ENCODE data around the gene RNF217. TPM values are rescaled to one million over a fixed set of nuclear protein-coding genes. Genes with fewer than 3 reads are reported as not detected.

Gene RNF217
- total and polyA plus RNA-seq, 2 of the 8 experiments (the other 6 are each of a cell fraction or from before 2014, with no cell fraction given) = 2.0 to 8.9 TPM

- H2AFZ ChIP-seq (ENCODE audit: low read length) = no peak overlapping the region
- no peak overlapping the region for H2BK120ac ChIP-seq (replicated peaks; ENCODE audit: low read depth, low read length)
- no peaks in the 10 kb centered on the region for H3K79me1 ChIP-seq (ENCODE audit: low read depth, low read length)
- no peak overlapping the region for H4K91ac ChIP-seq (replicated peaks; ENCODE audit: insufficient read length, low read length)
- H3K23ac ChIP-seq (ENCODE audit: insufficient read length) = no peak overlapping the region
- no peaks in the 10 kb centered on the region for H3K9me3 ChIP-seq (ENCODE audit: insufficient read depth in 2 of 2, low read depth in 1 of 2, low read length in 1 of 2)
- no peak overlapping the region for H2BK15ac ChIP-seq (ENCODE audit: low read length)
- no peak overlapping the region for H3K4ac ChIP-seq (replicated peaks; ENCODE audit: insufficient read length, low read depth, low read length)
- H3K27me3 ChIP-seq (replicated peaks in 1 of 4; ENCODE audit: control insufficient read depth in 3 of 4, extremely low read depth in 1 of 4, insufficient read depth in 3 of 4, low read length in 3 of 4) = peaks cover 0 to 1% (median 0%) of the 10 kb centered on the region in 4 experiments; a peak in 2 of 7 replicates
- H4K20me1 ChIP-seq (replicated peaks in 1 of 2; ENCODE audit: control insufficient read depth in 1 of 2, insufficient read depth in 2 of 2, low read length in 2 of 2) = no peaks in the 10 kb centered on the region
- 89% methylated on average over 6 of the region's 6 CpGs; no CpG with 5 or more reads in 1 of the 2 experiments for WGBS, 2 experiments (ENCODE audit: extremely low coverage in 1 of 2, insufficient coverage in 1 of 2, insufficient read length in 1 of 2, insufficient replicate concordance in 2 of 2, low coverage in 1 of 2, low lambda C conversion rate in 2 of 2, missing lambda C conversion rate in 1 of 2)
- H4K5ac ChIP-seq (ENCODE audit: insufficient read length, low read depth, low read length) = no peak overlapping the region
- 0 out of 2 replicates have a peak, but pooled peaks cover 2% of the 10 kb centered on the region for H3K23me2 ChIP-seq (ENCODE audit: low read depth, low read length)
- H2AK5ac ChIP-seq (ENCODE audit: low read depth, low read length) = no peak overlapping the region
- H3K14ac ChIP-seq (ENCODE audit: insufficient read length) = no peak overlapping the region
- H3K79me2 ChIP-seq (ENCODE audit: control insufficient read depth in 1 of 2, insufficient read depth in 2 of 2, low read length in 2 of 2) = no peaks in the 10 kb centered on the region
- ChIA-PET CTCF (ENCODE audit: partially characterized antibody) (interaction anchor here (0.5 to 4.7 kb wide), 6 partner anchors 9 to 179 kb away, joined by 3 to 18 read pairs (median 4); partner anchors contain the start of genes RNF217 and TPD52L1), POLR2A (ENCODE audit: partially characterized antibody) (no interaction called here)
- H3K4me2 ChIP-seq (ENCODE audit: insufficient read depth in 1 of 2, low read depth in 2 of 2, low read length in 2 of 2) = no peak overlapping the region
- no peak overlapping the region for H2BK5ac ChIP-seq (ENCODE audit: low read depth, low read length)
- FAIRE-seq (no peak), DNase-seq (ENCODE audit: low read depth in 1 of 2, low spot score in 2 of 2) (no peak)
- no peak overlapping the region for H3K18ac ChIP-seq (ENCODE audit: extremely low read depth, low read length)
- H3K9ac ChIP-seq (replicated peaks in 1 of 4; ENCODE audit: extremely low read depth in 1 of 4, low read depth in 3 of 4, low read length in 3 of 4) = no peak overlapping the region
- no peak overlapping the region for H2BK20ac ChIP-seq (ENCODE audit: low read length)
- no peak overlapping the region for H3K56ac ChIP-seq (replicated peaks; ENCODE audit: insufficient read length, low read depth, low read length)
- H3K27ac ChIP-seq (ENCODE audit: low read depth, low read length) = no peak overlapping the region
- peaks cover 0 to 3% (median 0%) of the 10 kb centered on the region in 4 experiments; a peak in 2 of 7 replicates for H3K4me1 ChIP-seq (replicated peaks in 1 of 4; ENCODE audit: control insufficient read depth in 3 of 4, insufficient read depth in 4 of 4, low read length in 3 of 4)
- no peak overlapping the region for H3K4me3 ChIP-seq (ENCODE audit: extremely low read depth in 1 of 4, insufficient read depth in 2 of 4, low read depth in 3 of 4, low read length in 4 of 4)
- H2BK12ac ChIP-seq (ENCODE audit: low read depth, low read length) = no peak overlapping the region
- H3K36me3 ChIP-seq (ENCODE audit: control insufficient read depth in 2 of 4, insufficient read depth in 4 of 4, low read length in 3 of 4) = peaks cover 0 to 4% (median 0%) of the 10 kb centered on the region in 4 experiments; a peak in 1 of 8 replicates
- no peak overlapping the region for H4K8ac ChIP-seq (ENCODE audit: extremely low read depth, insufficient read depth, low read length)
These were observed 12.6 kb downstream of the RNF217 start for GRCh38 chr6:124974771-124975377.

All from H1 (cell line).